GM21723 (cell line): Measurements from ENCODE around the gene METAP1D.
A peak's percentile ranks its signal among the peaks of the same experiment; 100 is the strongest.
"Not testable (repeated sequence)": the region's sequence is repeated elsewhere in the genome, so short reads cannot be mapped to it uniquely, and the experiment has no call there.

Experiments
- ATAC-seq: cut with Tn5 transposase; IDR thresholded peaks from one replicate; pipeline ENCODE4 v1.9.1; 2021; ENCODE audit warnings: mild to moderate bottlenecking, moderate library complexity; ENCODE audit not compliant: unreplicated experiment

The METAP1D gene

DNA sequence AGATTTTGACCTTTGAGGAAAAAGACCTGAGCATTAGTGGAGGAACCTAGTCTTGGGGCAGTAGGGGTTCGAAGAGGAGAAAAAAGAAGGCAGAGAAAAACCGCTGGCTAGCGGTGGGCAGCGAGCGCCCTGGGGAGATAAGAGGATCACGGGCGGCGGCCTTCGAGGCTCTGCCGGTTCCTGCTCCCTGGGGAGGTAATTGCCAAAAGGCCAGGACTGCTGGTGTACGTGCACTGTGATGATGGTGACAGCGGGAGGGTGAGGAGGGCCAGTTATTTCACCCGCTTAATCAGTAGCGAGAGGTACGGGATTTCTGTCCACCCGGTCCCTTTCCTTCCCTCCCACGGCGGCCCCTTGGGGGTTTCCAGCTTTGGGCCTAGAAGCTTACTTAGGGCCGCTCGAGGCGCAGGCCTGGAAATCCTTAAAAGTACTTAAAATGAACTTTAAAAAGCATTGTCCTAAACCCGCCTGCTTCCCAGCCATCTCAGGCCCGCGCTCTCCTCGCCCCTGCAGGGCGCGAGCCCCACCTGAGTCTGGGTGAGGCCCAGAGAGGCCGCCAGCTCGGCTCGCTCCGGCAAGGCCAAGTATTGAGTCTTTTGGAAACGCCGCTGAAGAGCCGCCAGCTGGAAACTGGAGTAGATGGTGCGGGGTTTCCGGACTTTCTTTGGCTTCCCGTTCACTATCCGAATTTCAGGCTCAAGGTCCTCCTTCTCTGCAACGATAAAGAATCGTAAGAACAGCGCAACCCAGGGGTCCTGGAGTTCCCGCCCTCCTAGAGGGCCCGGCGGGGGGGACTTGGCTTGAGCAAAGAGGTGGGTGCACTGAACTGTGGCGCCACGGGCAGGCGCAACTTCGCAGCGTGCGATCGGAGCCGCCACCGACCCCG is 101.4 kb downstream of the METAP1D start:
- no peak for ATAC-seq

DNA sequence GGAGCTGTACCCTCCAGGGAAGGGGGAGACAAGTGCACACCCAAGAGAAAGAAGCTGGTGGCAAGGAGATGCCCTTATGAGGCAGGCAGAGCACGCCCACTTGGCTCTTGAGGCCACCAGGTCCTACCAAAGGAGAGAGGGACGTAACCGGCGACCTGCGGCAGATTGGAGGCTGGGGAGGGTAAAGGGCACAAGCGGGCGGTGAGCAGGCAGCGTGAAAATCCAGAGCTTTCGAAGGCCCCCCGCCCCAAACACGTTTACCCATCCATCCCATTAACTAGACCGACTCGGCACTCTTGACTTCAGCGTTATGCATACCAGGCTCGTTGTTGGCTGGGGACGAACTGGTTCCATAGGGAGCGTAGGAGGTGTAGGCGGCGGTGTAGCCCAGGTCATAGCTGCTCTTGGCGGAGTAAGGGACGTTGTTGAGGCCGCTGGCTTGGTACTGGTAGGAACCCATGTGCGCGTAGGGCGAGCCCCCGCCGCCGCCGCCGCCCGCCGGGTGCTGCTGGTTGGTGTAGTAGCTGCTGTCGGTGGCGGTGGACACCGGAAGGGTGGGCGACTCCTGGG is 102.2 kb downstream of the METAP1D start:
- peak; percentile 7 for ATAC-seq

DNA sequence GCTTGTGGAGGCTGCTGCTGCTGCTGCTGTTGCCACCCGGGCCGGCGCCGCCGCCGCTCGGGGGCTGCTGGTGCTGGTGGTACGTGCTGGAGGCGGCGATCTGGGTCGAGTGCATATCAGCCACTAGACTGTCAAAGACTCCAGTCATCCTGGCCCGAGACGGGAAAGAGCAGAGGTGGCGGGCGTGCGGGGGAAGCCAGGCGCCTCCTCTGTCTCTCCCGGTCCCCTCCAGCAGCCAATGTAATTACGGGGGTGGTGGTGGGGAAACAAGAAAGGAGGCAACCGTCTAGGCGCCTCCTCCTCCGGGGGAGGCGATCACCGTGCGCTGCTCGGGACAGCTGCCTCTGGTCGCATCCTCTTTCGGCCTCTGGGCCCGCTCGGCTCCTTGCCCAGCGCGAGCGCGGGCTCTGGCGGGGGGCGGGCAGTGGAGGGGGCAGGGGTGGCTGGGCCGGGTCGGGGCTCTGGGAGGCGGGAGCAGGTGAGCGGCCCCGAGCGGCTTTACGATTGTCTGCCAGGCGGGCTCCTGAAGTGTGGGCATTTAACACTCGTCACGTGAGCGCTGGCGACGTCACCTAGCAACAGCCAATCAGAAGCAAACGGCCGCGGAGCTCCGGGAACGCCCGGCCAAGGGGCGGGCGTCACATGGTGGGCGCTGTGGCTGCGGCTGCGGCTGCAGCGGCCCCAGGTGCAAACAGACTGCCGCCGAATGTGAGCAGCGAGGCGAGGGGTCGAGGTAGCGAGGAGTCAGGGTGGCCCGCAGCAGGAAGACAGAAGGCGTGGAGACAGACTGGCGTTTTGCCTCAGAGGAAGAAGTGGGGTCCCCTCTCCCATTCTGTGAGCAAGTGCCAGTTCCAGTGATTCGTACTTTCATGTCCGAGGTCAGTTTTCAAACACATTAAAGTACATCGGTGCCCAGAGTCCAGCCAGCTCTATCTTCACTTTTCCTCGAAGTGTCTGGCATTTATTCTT is 102.9 kb downstream of the METAP1D start, which contains the start of gene DLX2:
Gene DLX2, minus strand, starts transcription at position 510 of the 969 bp plus-strand sequence. Its CDS starts 362 bp downstream, at position 148.
- ATAC-seq, result peak; percentile 78

DNA sequence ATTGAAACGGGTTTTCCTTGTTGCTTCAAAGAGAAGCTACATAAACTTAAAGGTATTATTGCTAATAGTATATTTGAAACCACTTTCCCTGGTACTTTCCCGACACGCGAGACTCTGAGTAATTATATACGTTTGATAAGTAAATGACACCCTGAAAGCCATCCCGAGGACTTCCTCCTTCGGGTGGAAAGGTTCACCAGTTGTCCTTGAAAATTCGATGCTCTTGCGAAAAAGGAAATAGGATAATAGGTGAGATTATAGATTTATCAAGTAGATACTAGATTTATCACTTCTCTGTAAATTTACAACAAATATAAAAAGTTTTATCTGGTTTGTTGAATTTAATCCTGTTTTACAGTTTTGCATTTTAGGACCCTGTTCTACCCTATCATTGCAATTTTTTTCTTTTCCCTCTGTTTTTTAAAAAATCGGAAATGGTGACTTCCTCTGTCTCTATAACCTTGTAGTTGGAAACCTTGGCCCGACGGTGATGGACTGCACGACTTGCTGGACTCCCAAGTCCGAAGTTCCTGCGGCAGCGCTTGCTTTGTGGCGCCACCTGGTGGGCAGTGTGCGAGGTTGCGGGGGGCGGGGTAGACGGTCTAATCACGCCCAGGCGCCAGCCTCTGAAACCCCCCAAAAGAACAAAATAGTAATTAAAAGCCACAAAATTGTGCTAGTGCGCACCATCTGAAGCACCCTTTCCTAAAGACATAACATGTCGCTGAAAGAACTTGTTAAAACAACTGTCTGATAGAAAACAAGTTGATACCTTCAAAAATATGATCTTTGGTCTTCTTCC is 103.9 kb downstream of the METAP1D start:
- ATAC-seq, result no peak

DNA sequence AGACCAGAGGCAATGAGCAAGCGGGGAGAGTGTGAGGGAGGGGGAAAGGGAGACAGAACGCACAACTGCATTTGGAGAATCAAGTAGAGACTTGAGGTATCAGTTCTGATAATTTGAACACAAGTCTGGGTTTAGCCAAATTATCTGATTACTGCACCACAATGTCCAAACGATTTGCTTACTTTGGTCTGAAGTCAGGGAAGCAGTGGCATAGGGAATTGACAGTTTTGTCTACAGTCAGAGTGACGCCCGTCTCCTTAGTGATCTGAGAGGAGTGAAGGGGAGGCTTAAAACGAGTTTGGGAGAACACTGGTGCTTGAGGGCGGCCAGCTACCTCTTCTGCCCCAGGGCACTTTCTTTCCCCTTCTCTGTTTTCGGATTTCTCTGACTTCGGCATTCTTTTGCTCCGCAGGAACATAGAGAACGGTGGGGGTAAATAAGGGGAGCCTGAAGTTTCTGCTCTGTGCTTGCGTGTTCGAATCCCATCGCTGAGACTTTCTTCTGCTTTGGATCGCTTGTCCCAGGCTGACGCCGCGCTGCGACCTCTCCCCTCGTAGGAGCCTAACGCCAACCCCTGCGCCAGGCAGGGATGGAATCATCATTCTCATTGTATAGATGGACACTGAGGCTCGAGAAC is 105.8 kb downstream of the METAP1D start:
- no peak for ATAC-seq

DNA sequence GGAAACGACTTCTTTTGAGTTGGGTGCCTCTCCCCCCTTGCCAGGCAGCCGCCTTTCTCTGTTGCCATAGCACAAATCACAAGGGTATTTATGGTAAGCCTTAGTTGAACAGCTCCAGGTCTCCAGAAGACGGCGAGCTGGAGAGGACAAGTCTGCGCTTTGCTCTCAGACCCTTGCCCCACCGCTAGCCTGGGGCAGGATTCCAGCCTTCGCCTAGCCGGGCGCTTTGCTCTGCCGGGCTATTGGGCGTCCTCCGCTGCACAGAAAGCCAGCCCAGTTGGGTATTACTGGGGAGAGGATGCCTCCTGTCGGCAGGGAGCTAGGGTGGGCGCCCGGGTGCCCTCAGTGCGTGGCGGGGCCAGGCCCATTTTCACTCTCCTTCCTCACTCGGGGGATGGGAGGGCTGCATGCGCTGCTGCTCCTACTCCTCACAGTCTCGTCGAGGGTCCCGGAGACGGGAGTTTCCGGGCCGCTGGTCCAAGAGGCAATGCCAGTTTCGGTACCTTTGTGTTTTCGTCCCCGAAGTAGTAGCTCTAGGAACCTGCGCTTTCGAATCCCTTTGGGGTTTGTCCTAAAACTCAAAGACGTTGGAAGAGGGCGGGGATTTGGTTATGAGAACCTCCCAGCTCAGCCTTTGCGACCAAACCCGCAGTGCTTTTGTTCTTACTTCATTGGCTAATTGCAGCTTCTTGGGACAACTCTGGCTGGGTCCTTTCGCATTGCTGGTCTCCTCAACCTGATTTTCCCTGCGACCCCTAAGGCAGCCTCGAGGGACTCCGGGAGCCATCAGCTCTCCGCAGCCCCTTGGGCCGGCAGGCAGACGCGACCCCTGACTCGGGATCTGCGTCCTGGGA is 106.6 kb downstream of the METAP1D start:
- no peak for ATAC-seq

DNA sequence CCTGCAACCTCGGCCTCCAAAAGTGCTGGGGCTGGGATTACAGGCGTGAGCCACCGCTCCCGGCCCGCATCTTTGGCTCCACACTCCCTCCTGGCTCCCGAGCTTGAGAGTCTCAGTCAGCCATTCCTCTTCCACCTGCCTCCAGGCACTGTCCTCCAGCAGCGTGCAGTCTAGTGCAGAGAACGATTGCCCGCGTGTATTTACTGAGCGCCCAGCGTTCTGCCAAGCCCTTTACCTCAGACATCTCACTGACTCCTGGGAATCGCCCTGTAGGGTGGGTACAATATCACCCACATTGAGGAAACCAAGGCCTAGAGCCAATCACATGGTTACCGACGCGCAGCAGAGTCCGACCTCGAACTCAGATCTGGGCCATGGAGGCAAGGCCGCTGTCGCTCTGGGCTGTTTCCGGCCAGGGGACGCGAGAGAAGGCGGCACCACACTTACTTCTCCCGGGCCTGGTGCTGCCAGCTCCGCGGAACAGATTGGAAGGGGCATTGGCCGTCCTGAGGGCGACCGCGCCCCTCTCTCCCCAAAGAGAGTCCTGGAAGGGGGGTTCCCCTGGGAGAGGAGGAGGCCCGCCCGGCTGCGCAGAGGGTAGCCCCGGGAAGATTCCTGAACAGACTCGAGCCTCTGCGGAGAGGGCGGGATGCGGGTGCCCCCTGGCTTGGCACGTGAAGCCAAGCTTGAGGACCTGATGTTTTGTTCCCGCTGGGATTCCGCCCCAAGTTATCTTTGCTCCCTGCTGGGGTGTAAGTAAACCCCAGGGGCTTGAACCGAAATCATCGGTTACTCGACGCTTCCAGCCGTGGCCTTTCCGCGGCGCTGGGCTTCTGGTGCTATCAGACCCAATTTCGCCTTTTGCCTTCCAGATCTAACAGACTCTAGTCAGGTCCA is 108.2 kb downstream of the METAP1D start:
- ATAC-seq, result no peak

DNA sequence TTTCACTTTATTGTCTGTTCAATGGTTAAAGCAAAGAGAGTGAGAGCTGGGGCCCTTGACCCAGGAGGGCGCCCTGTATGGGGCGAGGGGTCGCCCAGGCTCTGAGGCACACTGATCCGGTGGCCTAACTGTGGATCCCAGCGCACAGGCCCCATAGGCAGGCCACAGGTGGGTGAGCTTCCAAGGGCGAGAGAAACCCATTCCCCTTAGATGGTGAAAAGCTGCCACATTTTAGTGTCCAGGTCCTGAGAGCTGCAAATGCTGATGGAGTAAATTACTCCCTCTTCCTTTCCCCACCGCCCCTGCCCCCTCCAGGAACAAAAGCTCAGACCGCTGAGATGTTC is 108.8 kb downstream of the METAP1D start:
- no peak for ATAC-seq

DNA sequence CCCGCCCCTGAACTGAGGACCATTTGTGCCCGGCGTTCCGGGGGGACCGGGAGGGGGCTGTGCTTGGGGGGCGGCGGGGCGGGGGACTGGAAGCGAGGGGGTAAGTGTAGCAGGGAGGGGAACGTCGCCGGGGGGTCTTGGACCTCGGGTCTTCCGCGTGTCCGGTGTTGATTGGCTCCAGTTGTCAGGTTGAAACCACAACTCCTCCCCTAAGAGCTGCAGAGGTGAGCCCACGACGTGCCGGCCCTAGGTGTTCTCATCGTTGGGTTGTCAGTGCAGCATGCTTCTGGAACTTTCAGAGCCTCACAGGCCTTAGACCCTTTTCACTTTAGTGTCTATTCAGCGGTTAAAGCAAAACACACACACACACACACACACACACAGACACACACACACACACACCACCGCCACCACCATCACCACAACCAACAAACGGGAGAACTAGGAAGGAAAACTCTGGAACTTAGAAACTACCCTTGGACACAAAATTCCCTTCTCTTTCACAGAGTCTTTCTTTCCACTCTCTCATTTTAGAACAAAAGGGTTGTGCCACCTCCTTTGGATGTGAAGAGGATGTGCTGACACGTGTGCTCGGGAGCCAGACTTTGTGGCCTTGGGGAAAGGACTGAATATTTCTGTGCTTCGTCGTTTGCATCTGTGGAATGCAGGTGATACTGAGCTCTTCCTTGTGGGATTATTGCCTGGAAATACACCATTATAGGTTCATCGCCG is 109.7 kb downstream of the METAP1D start:
- no peak for ATAC-seq

DNA sequence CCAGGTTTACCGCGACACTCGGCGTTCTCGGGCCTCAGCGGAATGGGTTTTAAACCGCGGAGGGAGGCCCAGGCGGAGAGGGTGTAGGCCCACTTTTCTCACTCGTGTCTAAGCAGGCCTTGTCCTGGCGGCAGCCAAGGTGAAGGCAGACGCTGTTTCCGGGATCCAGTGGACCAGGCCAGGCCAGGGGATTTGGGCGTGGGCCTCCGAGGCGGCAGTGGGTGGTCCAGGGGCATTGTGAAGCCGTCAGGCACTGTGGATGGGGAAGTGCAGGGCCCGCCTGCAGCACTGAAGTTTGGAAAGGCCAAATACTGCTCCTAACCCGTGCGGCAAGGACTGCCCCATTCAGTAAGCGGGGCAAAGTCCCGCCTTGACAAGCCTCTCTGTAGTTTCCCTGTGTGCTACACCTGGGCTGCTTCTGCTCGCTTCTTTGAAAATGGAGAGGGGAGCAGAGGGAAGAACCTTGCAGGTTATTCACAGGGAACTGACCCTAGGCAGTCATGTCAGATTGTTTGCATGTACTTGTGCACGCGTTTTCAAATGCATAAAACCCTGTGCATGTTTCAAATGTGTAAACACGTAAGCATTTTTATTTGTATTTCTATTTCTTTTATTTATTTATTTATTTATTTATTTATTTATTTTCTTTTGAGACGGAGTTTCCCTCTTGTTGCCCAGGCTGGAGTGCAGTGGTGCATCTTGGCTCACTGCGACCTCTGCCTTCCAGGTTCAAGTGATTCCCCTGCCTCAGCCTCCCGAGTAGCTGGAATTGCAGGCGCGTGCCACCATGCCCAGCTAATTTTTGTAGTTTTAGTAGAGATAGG is 110.4 kb downstream of the METAP1D start:
- ATAC-seq, result no peak

DNA sequence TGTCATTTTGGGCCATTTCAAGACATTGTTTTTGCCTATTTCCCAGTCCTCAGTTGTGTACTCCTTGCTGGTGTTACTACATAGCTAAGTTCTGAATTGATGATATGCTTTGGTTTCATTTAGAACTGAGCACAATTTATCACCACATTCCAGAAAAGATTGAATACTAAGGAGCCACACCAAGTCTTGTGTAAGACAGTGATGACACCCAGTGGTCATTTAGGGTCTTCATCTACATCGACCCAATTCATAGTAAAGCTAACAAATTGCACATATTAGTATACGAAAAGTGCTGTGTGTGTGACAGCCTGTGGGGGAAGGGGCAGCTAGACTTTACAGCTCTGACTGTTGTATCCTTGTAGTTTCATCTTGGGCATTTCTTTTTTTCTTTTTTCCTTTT is 113.9 kb downstream of the METAP1D start:
- no peak for ATAC-seq

DNA sequence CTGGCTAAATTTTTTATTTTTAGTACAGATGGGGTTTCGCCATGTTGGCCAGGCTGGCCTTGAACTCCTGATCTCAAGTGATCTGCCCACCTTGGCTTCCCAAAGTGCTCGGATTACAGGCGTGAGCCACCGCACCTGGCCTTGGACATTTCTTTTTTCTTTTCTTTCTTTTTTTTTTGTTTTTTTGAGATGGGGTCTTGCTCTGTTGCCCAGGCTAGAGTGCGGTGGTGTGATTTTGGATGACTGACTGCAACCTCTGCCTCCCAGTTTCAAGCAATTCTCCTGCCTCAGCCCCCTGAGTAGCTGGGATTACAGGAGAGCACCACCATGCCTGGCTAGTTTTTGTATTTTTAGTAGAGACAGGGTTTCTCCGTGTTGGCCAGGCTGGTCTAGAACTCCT is 114.4 kb downstream of the METAP1D start:
- not testable (repeated sequence) for ATAC-seq

DNA sequence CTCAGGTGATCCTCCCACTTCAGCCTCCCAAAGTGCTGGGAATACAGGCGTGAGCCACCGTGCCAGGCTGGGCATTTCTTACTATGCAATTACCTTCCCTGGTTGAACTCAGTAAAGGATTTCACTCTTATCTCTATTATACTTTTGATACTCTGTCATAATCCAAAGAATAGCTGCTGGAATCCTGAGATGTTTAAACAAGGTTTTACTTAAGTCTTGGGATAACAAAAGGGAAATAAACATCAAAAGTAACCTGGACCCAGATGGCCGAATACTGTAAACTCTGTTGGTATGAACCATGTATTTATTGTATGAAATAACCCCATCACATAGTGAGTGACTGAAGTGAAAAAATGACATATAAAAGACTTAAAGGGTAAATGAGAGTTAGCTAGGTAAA is 114.8 kb downstream of the METAP1D start:
- no peak for ATAC-seq

DNA sequence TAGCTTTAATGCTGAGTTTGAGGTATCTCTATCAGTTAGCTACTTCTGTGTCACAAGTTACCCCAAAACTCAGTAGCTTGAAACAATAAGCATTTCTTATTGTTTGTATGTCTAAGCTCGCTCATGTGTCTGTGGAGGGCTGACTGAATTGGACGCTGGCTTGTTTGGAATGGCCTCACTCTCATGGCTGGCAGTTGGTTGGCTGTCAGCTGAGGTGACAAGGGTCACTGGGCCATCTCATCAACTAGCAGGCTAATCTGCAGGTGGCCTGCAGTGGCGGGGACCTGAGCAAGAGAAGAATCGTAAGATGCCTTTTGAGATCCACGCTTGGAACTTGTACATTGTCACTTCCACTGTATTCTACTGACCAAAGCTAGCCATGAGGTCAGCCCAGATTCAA is 116.4 kb downstream of the METAP1D start:
- ATAC-seq, result no peak

DNA sequence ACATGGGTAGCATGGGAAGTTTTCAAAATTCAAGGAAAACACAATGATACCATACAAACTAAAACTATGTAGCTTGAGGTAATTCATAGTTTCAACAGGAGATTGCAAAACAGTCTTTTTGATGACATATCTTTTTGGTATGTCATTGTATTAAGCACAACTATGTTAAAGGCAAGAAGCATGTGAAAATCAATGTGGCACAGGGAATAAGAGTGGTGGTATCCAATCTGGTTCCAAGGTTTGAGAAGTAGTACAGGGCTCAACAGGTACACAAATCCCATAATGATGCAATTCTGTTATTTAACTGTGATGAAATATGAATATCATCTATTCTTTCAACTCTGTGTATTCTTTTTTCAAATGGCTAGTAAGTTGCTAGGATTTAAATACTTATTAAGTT is 119.3 kb downstream of the METAP1D start:
- no peak for ATAC-seq

DNA sequence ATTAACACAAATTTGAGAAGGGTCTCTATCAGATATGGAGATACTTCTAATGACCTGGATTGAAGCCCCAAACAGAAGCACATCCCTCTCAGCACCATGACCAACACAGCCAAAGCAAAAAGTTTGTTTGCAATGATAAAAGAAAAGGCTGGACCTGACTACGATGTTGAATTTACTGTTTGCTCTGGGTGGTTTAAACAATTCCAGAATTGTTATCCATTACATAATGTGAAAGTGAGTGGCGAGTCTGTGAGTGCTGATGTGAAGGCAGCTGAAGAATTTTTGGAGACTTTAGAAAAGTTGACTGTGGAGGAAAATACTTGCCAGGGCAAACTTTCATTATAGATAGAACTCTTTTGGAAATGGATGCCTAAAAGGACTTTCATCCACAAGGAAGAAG is 120.4 kb downstream of the METAP1D start:
- no peak for ATAC-seq

DNA sequence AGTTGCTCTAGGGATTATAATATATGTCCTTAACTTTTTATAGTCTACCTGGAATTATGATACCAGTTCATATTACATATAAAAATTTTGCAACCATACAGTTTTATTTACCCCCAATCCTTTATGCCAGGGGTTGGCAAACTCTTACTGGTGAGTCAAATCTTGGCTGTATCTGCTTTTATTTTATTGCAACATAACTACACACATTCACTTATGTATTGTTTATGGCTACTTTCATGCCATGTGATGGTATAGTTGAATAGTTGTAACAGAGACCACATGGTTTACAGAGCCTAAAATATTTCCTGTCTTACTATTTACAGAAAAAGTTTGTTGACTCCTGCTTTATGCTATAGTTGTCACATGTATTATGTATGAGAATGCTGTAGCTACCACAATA is 128.7 kb downstream of the METAP1D start:
- no peak for ATAC-seq
